Osteoblast (primary cell): Measurements from ENCODE around the gene STK38. TPM values are rescaled to one million over a fixed set of nuclear protein-coding genes. Genes with fewer than 3 reads are reported as not detected.

Source experiments
- DNase-seq: peaks from one replicate; pipeline ENCODE4 v3.0.0; 2011; ENCODE audit warnings: low spot score, mixed read lengths; ENCODE audit not compliant: insufficient read length; ENCODE audit errors: missing footprints
- H2AFZ ChIP-seq: 2 replicates; pipeline ENCODE4 v1.6.0; 2011; ENCODE audit warnings: mild to moderate bottlenecking, low read length
- H3K27ac ChIP-seq: 2 replicates; pipeline ENCODE4 v1.5.1; 2011; ENCODE audit warnings: mild to moderate bottlenecking, low read depth, low read length, moderate library complexity
- H3K27me3 ChIP-seq: 2 replicates; pipeline ENCODE4 v1.6.0; 2012; ENCODE audit warnings: mild to moderate bottlenecking, control low read depth, inconsistent platforms, low read length, moderate library complexity; ENCODE audit not compliant: insufficient read depth
- H3K36me3 ChIP-seq: 2 replicates; pipeline ENCODE4 v1.5.1; 2011; ENCODE audit warnings: mild to moderate bottlenecking, low read length, control low read depth, moderate library complexity; ENCODE audit not compliant: insufficient read depth
- H3K4me1 ChIP-seq: 2 replicates; pipeline ENCODE4 v1.5.1; 2011; ENCODE audit warnings: mild to moderate bottlenecking, low read length, control low read depth, moderate library complexity; ENCODE audit not compliant: insufficient read depth
- H3K4me2 ChIP-seq: 2 replicates; pipeline ENCODE4 v1.6.0; 2011; ENCODE audit warnings: mild to moderate bottlenecking, low read length; ENCODE audit not compliant: insufficient read depth
- H3K4me3 ChIP-seq: fragments of 200-600 bp; sonication (generic); 3 replicates; pipeline ENCODE4 v1.5.1; 2012; ENCODE audit warnings: mild to moderate bottlenecking, low read length, inconsistent platforms; ENCODE audit not compliant: insufficient read depth
- H3K79me2 ChIP-seq: 2 replicates; pipeline ENCODE4 v1.6.0; 2012; ENCODE audit warnings: mild to moderate bottlenecking, low read length, control low read depth, inconsistent platforms; ENCODE audit not compliant: insufficient read depth
- H3K9me3 ChIP-seq: 2 replicates; pipeline ENCODE4 v1.5.1; 2011; ENCODE audit warnings: low read depth, low read length, control low read depth
- H4K20me1 ChIP-seq: 2 replicates; pipeline ENCODE4 v1.6.0; 2012; ENCODE audit warnings: mild to moderate bottlenecking, low read length, control low read depth; ENCODE audit not compliant: insufficient read depth
- CTCF ChIP-seq: IDR thresholded peaks from 2 replicates; pipeline ENCODE4 v1.5.1; 2011; ENCODE audit warnings: mild to moderate bottlenecking, low read depth, low read length, moderate library complexity; ENCODE audit errors: extremely low read depth
- total RNA-seq: library from RNA; depleted of rRNA; stranded (reverse); fragments of >200 nt; gene quantifications from 2 replicates; pipeline ENCODE4 v1.2.3, GENCODE V29; 2012

The STK38 gene
- total RNA-seq, 1 donor, result 48.1 TPM

GRCh38 chr6:36563237-36563927 lies 16.1 kb upstream of the STK38 start:
- Histone ChIP-seq H2AFZ (no peak overlapping the region), H3K9me3 (no peaks in the 10 kb centered on the region), H3K79me2 (no peaks in the 10 kb centered on the region), H3K4me2 (no peak overlapping the region), H3K4me1 (peaks cover 6% of the 10 kb centered on the region), H3K27ac (no peak overlapping the region), H3K4me3 (no peak overlapping the region), H3K36me3 (no peaks in the 10 kb centered on the region), H4K20me1 (no peaks in the 10 kb centered on the region), H3K27me3 (no peaks in the 10 kb centered on the region)
- no peak for TF ChIP-seq CTCF
- no peak for DNase-seq

- Histone ChIP-seq H3K4me2 (no peak overlapping the region), H3K27me3 (no peaks in the 10 kb centered on the region), H4K20me1 (no peaks in the 10 kb centered on the region), H3K4me1 (peaks cover 6% of the 10 kb centered on the region), H2AFZ (no peak overlapping the region), H3K79me2 (no peaks in the 10 kb centered on the region), H3K9me3 (no peaks in the 10 kb centered on the region), H3K4me3 (no peak overlapping the region), H3K27ac (no peak overlapping the region), H3K36me3 (no peaks in the 10 kb centered on the region)
- DNase-seq, result no peak
- TF ChIP-seq CTCF, result no peak
Observed at GRCh38 chr6:36560822-36561221, 13.5 kb upstream of the STK38 start.

- Histone ChIP-seq H2AFZ (peak overlapping the region; percentile 16), H3K4me3 (no peak overlapping the region), H3K4me1 (peaks cover 18% of the 10 kb centered on the region), H3K9me3 (no peaks in the 10 kb centered on the region), H3K36me3 (no peaks in the 10 kb centered on the region), H4K20me1 (no peaks in the 10 kb centered on the region), H3K27ac (no peak overlapping the region), H3K4me2 (no peak overlapping the region), H3K79me2 (no peaks in the 10 kb centered on the region), H3K27me3 (no peaks in the 10 kb centered on the region)
- no peak for TF ChIP-seq CTCF
- DNase-seq, result no peak
Observed at GRCh38 chr6:36559011-36559793, 11.9 kb upstream of the STK38 start.

GRCh38 chr6:36556281-36556680 lies 9.0 kb upstream of the STK38 start:
- Histone ChIP-seq H3K4me1 (peaks cover 12% of the 10 kb centered on the region), H3K79me2 (no peaks in the 10 kb centered on the region), H3K27ac (no peak overlapping the region), H3K4me3 (no peak overlapping the region), H2AFZ (no peak overlapping the region), H3K27me3 (no peaks in the 10 kb centered on the region), H3K36me3 (no peaks in the 10 kb centered on the region), H3K4me2 (no peak overlapping the region), H3K9me3 (no peaks in the 10 kb centered on the region), H4K20me1 (no peaks in the 10 kb centered on the region)
- no peak for TF ChIP-seq CTCF
- DNase-seq, result no peak
